ENCODE data around the gene DPP8.

DNA sequence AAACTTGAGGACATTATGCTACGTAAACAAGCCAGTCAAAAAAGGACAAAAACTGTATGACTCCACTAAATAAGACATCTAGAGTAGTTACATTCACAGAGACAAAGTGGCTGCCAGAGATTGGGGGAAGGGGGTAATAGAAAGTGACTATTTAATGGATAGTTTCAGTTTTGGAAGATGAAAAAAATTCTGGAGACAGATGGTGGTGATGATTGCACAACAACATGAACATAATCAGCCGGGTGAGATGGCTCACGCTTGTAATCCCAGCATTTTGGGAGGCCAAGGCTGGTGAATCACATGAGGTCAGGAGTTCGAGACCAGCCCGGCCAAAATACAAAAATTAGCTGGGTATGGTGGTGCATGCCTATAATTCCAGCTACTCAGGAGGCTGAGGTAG, 40.6 kb downstream of the DPP8 start:
- TF ChIP-seq, protein P1, sequence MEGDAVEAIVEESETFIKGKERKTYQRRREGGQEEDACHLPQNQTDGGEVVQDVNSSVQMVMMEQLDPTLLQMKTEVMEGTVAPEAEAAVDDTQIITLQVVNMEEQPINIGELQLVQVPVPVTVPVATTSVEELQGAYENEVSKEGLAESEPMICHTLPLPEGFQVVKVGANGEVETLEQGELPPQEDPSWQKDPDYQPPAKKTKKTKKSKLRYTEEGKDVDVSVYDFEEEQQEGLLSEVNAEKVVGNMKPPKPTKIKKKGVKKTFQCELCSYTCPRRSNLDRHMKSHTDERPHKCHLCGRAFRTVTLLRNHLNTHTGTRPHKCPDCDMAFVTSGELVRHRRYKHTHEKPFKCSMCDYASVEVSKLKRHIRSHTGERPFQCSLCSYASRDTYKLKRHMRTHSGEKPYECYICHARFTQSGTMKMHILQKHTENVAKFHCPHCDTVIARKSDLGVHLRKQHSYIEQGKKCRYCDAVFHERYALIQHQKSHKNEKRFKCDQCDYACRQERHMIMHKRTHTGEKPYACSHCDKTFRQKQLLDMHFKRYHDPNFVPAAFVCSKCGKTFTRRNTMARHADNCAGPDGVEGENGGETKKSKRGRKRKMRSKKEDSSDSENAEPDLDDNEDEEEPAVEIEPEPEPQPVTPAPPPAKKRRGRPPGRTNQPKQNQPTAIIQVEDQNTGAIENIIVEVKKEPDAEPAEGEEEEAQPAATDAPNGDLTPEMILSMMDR (IDR thresholded peaks at IDR 0.05; ENCODE audit: borderline replicate concordance, extremely low read depth, low read length, poor library complexity, severe bottlenecking), result no peak
- TF ChIP-seq EZH2 (IDR thresholded peaks at IDR 0.05; ENCODE audit: borderline replicate concordance, low read depth, low read length, severe bottlenecking), result no peak

Data from DND-41 (cell line).